HCT116 (cell line): ENCODE results near the gene PLXNC1. TPM values are rescaled to one million over a fixed set of nuclear protein-coding genes. Genes with fewer than 3 reads are reported as not detected.

ENCODE experiments used
- ATAC-seq: fragments of 200-7000 bp; cut with Tn5 transposase; 2 replicates; pipeline ENCODE4 v1.9.1; 2020; ENCODE audit warnings: mild to moderate bottlenecking, moderate library complexity
- BruUV-seq: library from RNA; stranded (reverse); fragments of 400-500 nt; replicated peaks from 2 replicates; lab custom pipeline; 2021; lab: Mats Ljungman, UMichigan
- CTCF ChIA-PET: fragments of 300-600 bp; sonication (Branson Sonifier 250); formaldehyde crosslinking; loops from one replicate; lab custom pipeline; 2021; ENCODE audit warnings: antibody characterized with exemption; lab: Charles Lee
- POLR2A ChIA-PET: fragments of 300-600, 350-600 bp; sonication (Branson Sonifier 250); formaldehyde crosslinking; loops from one replicate; lab custom pipeline; 2021; ENCODE audit warnings: antibody characterized with exemption; lab: Charles Lee
- RAD21 ChIA-PET, 2 experiments: fragments of 300-600 bp; sonication (Branson Sonifier 250); formaldehyde crosslinking; loops; one replicate each; lab custom pipeline; 2023; ENCODE audit warnings: low total read pairs in 2 of 2; ENCODE audit not compliant: uncharacterized antibody in 2 of 2, unreplicated experiment in 2 of 2, low non-redundant PET in 1 of 2; lab: Charles Lee
- DNase-seq: peaks from one replicate; pipeline ENCODE4 v3.0.0-alpha.2; 2010; ENCODE audit warnings: low read depth, low spot score
- H2AFZ ChIP-seq: fragments of 200-600 bp; shearing (Covaris generic), sonication (generic); 2 replicates; pipeline ENCODE4 v1.6.1; 2017; ENCODE audit warnings: low read depth, mixed run types, mixed read lengths, antibody characterized with exemption, low read length; ENCODE audit not compliant: poor library complexity, severe bottlenecking
- H3K27ac ChIP-seq: 2 replicates; pipeline ENCODE4 v1.5.1; 2012; ENCODE audit warnings: low read depth, low read length
- H3K27me3 ChIP-seq: fragments of 200-600 bp; sonication (generic); 2 replicates; pipeline ENCODE4 v1.6.1; 2016; ENCODE audit warnings: mixed run types, low read length, mixed read lengths; ENCODE audit not compliant: insufficient read depth
- H3K36me3 ChIP-seq, 2 experiments: fragments of 200-500 bp in 1 of 2; fragments of 200-600 bp in 1 of 2; sonication (Bioruptor generic) in 1 of 2; sonication (generic) in 1 of 2; 2 replicates each; pipeline versions ENCODE4 v1.5.1 to v1.6.1; 2014 to 2016; ENCODE audit warnings: low read length in 2 of 2, inconsistent platforms in 1 of 2, mixed read lengths in 1 of 2, mixed run types in 1 of 2; ENCODE audit not compliant: insufficient read depth in 2 of 2, control insufficient read depth in 1 of 2
- H3K4me1 ChIP-seq, 2 experiments: fragments of 200-600 bp in 1 of 2; sonication (generic) in 1 of 2; 2 replicates each; pipeline versions ENCODE4 v1.5.1 to v1.6.1; 2012 to 2017; ENCODE audit warnings: low read length in 2 of 2, inconsistent platforms in 1 of 2, mild to moderate bottlenecking in 1 of 2, mixed read lengths in 1 of 2, mixed run types in 1 of 2, moderate library complexity in 1 of 2; ENCODE audit not compliant: insufficient read depth in 2 of 2, control insufficient read depth in 1 of 2
- H3K4me2 ChIP-seq: fragments of 200-600 bp; sonication (generic); 2 replicates; pipeline ENCODE4 v1.6.1; 2017; ENCODE audit warnings: mixed run types, low read length, mixed read lengths
- H3K4me3 ChIP-seq, 2 experiments: fragments of 200-600 bp in 1 of 2; sonication (generic) in 1 of 2; replicated peaks in 1 of 2; 2 replicates each; pipeline ENCODE4 v1.5.1; 2011 to 2016; ENCODE audit warnings: low read length in 2 of 2, control low read depth in 1 of 2, low read depth in 1 of 2, mild to moderate bottlenecking in 1 of 2, mixed read lengths in 1 of 2, mixed run types in 1 of 2
- H3K79me2 ChIP-seq: fragments of 200-600 bp; sonication (generic); 2 replicates; pipeline ENCODE4 v1.6.1; 2017; ENCODE audit warnings: mild to moderate bottlenecking, mixed run types, low read length, moderate library complexity, mixed read lengths; ENCODE audit not compliant: insufficient read depth
- H3K9ac ChIP-seq: fragments of 200-600 bp; sonication (generic); 2 replicates; pipeline ENCODE4 v1.6.1; 2016; ENCODE audit warnings: low read length, mixed read lengths
- H3K9me2 ChIP-seq: fragments of 200-600 bp; sonication (generic), shearing (Covaris generic); 2 replicates; pipeline ENCODE4 v1.6.1; 2017; ENCODE audit warnings: mixed run types, mild to moderate bottlenecking, moderate library complexity; ENCODE audit not compliant: insufficient read depth
- H3K9me3 ChIP-seq, 2 experiments: fragments of 200-500 bp in 1 of 2; fragments of 200-600 bp in 1 of 2; sonication (Bioruptor generic) in 1 of 2; sonication (generic) in 1 of 2; 2 replicates each; pipeline ENCODE4 v1.6.1; 2014 to 2017; ENCODE audit warnings: low read length in 2 of 2, mixed read lengths in 2 of 2, inconsistent platforms in 1 of 2, low read depth in 1 of 2, mild to moderate bottlenecking in 1 of 2, mixed run types in 1 of 2, moderate library complexity in 1 of 2; ENCODE audit not compliant: control insufficient read depth in 1 of 2, insufficient read depth in 1 of 2
- H4K20me1 ChIP-seq: fragments of 200-600 bp; sonication (generic), shearing (Covaris generic); 2 replicates; pipeline ENCODE4 v1.6.1; 2017; ENCODE audit warnings: mixed run types, mild to moderate bottlenecking, moderate library complexity; ENCODE audit not compliant: insufficient read depth
- CBX3 ChIP-seq: IDR thresholded peaks from 2 replicates; pipeline ENCODE4 v1.6.1; 2012; ENCODE audit warnings: low read depth
- CEBPB ChIP-seq: IDR thresholded peaks from 2 replicates; pipeline ENCODE4 v1.6.1; 2012; ENCODE audit warnings: low read depth
- EGR1 ChIP-seq: IDR thresholded peaks from 2 replicates; pipeline ENCODE4 v1.6.1; 2012; ENCODE audit warnings: low read depth
- ELF1 ChIP-seq: IDR thresholded peaks from 2 replicates; pipeline ENCODE4 v1.6.1; 2012; ENCODE audit warnings: low read depth, borderline replicate concordance
- EZH2phosphoT487 ChIP-seq: fragments of 200-600 bp; IDR thresholded peaks from 2 replicates; pipeline ENCODE4 v1.6.1; 2018; ENCODE audit warnings: antibody characterized with exemption, borderline replicate concordance
- FOSL1 ChIP-seq: IDR thresholded peaks from 2 replicates; pipeline ENCODE4 v1.6.1; 2012; ENCODE audit warnings: low read depth
- MAX ChIP-seq: IDR thresholded peaks from 2 replicates; pipeline ENCODE4 v1.6.1; 2012
- POLR2A ChIP-seq: IDR thresholded peaks from 2 replicates; pipeline ENCODE4 v1.7.0; 2011; ENCODE audit warnings: borderline replicate concordance; ENCODE audit not compliant: insufficient read depth, insufficient read length; ENCODE audit errors: extremely low read depth
- POLR2AphosphoS5 ChIP-seq: IDR thresholded peaks from 2 replicates; pipeline ENCODE4 v1.6.1; 2011; ENCODE audit warnings: mild to moderate bottlenecking, low read depth, low read length, moderate library complexity
- TCF7L2 ChIP-seq: IDR thresholded peaks from 2 replicates; pipeline ENCODE4 v1.7.0; 2011; ENCODE audit warnings: borderline replicate concordance, inconsistent platforms; ENCODE audit not compliant: insufficient read depth, insufficient read length; ENCODE audit errors: extremely low read depth
- YY1 ChIP-seq: IDR thresholded peaks from 2 replicates; pipeline ENCODE4 v1.6.1; 2011; ENCODE audit warnings: low read length, low read depth, moderate library complexity, mild to moderate bottlenecking; ENCODE audit not compliant: insufficient replicate concordance; ENCODE audit errors: extremely low read depth
- ZBTB33 ChIP-seq: IDR thresholded peaks from 2 replicates; pipeline ENCODE4 v1.6.1; 2011; ENCODE audit warnings: mild to moderate bottlenecking, low read length, moderate library complexity; ENCODE audit not compliant: insufficient replicate concordance; ENCODE audit errors: extremely low read depth
- ZNF274 ChIP-seq: fragments of 200-500 bp; sonication (Bioruptor generic); IDR thresholded peaks from 2 replicates; pipeline ENCODE4 v1.6.1; 2014; ENCODE audit warnings: mild to moderate bottlenecking, low read depth, low read length, inconsistent platforms
- intact Hi-C: fragments of 100-400 bp; cut with micrococcal nuclease; formaldehyde crosslinking; loops from 2 replicates; pipeline ENCODE4 v1.10.0; 2022
- total RNA-seq: library from RNA; stranded (reverse); gene quantifications from one replicate; pipeline ENCODE4 v1.2.1, GENCODE V29; 2021; ENCODE audit not compliant: unreplicated experiment

PLXNC1 gene
- total RNA-seq, 1 experiment from 2014 or later: 0.25 TPM

- H3K4me1 ChIP-seq: peaks cover 7 to 17% of the 10 kb centered on the region in 2 experiments
- no peaks in the 10 kb centered on the region for H3K79me2 ChIP-seq
- no peaks in the 10 kb centered on the region for H3K9me2 ChIP-seq
- no peak overlapping the region for H3K27ac ChIP-seq
- ATAC-seq: no peak
- BruUV-seq: no TSS peak
- no peak overlapping the region for H2AFZ ChIP-seq
- no peak overlapping the region for H3K9ac ChIP-seq
- TF ChIP-seq CBX3 (no peak), ZNF274 (no peak), FOSL1 (no peak), EZH2phosphoT487 (no peak), ELF1 (no peak), YY1 (no peak), ZBTB33 (no peak), POLR2AphosphoS5 (no peak), MAX (no peak), POLR2A (no peak), CEBPB (no peak), EGR1 (no peak), TCF7L2 (no peak)
- TF ChIP-seq, all 23 proteins: peak for 0
- no peak overlapping the region for H3K4me2 ChIP-seq
- no peaks in the 10 kb centered on the region for H3K9me3 ChIP-seq
- no peaks in the 10 kb centered on the region for H4K20me1 ChIP-seq
- ChIA-PET POLR2A (no interaction called here), RAD21 (no interaction called here), CTCF (no interaction called here)
- DNase-seq: no peak
- intact Hi-C loops: no loop called here
- no peak overlapping the region for H3K4me3 ChIP-seq
- H3K27me3 ChIP-seq: no peaks in the 10 kb centered on the region
- no peaks in the 10 kb centered on the region for H3K36me3 ChIP-seq
Observed at GRCh38 chr12:94266796-94267536, 118.6 kb downstream of the PLXNC1 start.
